ENCODE measurements around the gene STK24. TPM values are rescaled to one million over a fixed set of nuclear protein-coding genes. Genes with fewer than 3 reads are reported as not detected.

The STK24 gene
- total RNA-seq, 4 donors from 2014 or later: 100 to 133 (median 124) TPM

DNA sequence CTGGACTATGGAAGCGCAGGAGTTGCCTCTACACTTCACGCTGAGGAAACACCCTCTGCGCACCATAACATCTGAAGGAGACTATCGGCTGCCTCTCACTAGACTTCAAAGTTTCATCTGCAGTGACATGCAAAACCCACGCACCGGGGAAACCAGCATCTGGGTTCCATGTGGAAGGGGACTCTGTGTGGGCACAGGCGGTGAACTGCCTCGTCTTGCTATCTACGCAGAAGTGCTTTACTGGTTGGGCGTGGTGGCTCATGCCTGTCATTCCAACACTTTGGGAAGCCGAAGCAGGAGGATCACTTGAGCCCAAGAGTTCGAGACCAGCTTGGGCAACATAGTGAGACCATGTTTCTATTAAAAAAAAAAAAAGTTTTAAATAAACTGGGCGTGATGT is 116.4 kb downstream of the STK24 start:
- TF ChIP-seq, protein P1, sequence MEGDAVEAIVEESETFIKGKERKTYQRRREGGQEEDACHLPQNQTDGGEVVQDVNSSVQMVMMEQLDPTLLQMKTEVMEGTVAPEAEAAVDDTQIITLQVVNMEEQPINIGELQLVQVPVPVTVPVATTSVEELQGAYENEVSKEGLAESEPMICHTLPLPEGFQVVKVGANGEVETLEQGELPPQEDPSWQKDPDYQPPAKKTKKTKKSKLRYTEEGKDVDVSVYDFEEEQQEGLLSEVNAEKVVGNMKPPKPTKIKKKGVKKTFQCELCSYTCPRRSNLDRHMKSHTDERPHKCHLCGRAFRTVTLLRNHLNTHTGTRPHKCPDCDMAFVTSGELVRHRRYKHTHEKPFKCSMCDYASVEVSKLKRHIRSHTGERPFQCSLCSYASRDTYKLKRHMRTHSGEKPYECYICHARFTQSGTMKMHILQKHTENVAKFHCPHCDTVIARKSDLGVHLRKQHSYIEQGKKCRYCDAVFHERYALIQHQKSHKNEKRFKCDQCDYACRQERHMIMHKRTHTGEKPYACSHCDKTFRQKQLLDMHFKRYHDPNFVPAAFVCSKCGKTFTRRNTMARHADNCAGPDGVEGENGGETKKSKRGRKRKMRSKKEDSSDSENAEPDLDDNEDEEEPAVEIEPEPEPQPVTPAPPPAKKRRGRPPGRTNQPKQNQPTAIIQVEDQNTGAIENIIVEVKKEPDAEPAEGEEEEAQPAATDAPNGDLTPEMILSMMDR (IDR thresholded peaks at IDR 0.05; ENCODE audit: low read depth): no peak

DNA sequence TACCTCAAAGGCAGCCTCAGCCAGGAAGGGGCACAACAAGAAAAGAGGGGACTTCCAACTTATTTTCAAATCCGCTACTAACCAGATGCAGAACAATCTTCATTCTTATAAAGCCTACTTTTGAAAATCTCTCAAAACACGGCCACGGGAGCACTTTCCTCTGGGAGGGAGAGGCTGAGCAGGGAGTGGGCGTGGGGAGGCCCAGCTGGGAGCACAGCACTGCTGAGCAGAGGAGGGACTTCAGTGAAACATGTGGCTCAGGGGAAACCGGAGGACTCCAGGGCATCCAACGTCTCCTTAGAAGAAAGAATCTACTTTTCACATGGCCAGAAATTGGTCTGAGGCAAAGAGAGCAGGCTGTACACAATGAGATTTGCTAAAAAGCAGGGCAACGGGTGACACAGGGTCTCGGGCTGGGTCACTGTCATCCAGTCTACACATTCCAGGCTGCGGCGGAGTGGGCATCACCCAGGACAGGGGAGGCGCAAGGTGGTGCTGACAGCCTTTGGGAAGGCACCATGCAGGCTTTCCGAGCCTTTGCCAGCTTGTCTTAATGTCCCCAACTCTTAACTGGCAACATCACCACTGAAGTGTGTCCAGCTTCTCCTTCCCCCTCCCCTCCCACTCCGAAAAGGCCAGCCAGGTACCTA is 117.1 kb downstream of the STK24 start:
- TF ChIP-seq, protein P1 (IDR thresholded peaks at IDR 0.05; ENCODE audit: low read depth): no peak

DNA sequence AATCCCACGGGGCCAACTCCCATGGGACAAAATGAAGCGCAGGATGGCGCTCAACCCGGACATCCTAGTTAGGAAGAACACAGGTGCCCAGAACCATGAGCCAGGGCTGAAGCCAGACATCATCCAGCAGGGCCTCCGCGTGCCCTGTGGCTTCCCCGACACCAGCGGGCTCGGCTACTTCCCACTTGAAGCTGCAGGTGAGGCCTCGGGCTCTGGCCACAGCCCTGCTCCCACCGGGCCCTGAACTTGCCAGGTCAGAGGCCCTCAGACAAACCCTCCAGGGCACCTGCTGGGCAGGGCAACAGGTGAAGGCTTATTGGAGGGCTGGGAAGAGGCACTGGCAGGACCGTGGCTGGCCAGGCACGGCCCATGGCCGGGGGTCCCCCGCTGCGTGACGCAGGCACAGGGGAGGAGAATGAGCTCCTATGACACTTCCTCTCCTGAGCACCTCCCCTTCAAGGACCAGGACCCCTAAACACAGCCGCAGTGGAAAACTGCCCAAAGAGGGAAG is 117.7 kb downstream of the STK24 start:
- TF ChIP-seq, protein P1 (IDR thresholded peaks at IDR 0.05; ENCODE audit: low read depth): no peak

DNA sequence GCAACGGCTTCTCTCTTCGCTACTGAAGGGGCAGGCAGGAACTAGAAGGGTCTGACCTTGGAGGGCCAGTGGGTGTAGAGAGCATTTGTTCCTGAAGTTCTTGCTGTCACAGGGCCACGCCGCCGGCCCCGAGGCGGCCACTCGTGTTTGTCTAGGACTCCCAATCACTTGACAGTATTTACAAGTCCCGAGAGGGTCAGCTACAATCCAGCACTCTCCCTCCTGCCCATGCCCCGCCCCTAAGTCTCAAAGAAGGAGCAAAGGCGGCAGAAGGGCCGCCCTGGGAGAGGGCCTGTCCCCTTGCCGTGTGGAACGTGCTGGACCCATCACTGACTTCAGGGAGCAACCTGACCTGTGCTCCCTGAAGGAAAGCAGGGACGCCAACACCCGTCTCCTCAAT is 118.5 kb downstream of the STK24 start:
- TF ChIP-seq, protein P1 (IDR thresholded peaks at IDR 0.05; ENCODE audit: low read depth): no peak

DNA sequence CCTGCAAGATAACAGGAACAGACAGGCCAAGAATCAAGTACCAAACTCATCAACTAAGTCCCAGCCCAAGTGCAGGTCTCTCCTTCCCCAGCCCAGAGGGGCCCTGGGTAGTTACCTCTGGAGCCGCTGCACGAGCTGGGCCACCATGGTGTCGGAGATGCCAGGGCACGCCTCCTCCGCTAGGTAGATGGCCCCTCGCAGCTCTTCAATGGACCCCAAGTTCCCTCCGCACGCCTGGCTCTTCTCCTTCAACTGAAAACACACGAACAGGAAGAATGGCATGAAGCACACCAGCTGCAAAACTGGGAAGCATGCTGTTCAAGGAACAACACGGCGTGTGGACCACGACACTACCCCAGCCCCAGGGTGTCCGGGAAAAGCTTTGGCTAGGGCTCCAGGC is 119.9 kb downstream of the STK24 start:
- TF ChIP-seq, protein P1 (IDR thresholded peaks at IDR 0.05; ENCODE audit: low read depth): no peak

DNA sequence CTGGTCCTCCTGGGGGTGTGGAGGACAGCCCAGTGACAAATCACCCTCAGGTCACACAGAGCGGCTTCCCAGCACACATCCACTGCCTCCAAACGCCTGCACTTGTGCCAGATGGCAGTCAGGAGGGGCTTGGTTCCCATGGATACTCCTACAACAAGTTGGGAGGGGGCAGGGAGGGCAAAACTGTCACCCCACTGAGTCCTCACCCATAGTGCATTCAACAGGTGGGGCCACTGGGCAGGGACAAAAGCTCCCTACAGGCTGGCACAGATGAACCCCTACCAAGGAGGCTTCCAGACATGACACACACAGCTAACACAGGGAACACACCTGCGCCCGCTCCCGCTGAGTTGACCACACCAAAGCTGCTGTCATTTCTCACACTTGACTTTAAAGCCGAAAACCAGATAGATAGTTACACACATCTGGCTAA is 120.5 kb downstream of the STK24 start:
- TF ChIP-seq, protein P1 (IDR thresholded peaks at IDR 0.05; ENCODE audit: low read depth): no peak

DNA sequence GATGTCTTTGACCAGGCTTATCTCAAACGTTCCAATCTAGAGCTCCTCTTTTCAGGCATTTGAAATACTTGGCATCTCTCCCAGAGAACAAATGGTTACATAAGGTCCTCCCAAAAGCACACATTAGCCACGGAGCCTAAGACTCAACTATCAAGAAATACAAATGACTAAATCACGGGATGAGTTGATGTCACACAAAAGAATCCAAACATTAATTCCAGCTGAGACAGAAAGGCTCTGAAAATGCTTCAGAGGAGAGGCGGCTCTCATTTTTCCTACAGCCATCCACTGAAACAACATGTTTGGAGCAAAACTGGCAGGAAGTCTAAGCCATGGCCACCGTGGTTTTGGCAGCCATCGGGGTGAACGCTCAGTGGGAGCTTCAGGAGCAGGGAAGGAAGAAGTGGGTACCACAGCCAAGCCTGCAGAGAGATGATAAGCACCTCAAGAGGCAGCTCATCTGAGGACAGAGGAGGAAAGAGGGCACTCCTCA is 122.5 kb downstream of the STK24 start:
- TF ChIP-seq, protein P1 (IDR thresholded peaks at IDR 0.05; ENCODE audit: low read depth): no peak

Measured in subcutaneous adipose tissue (tissue), 4 donors.